ENCODE data around the gene S100P.

DNA sequence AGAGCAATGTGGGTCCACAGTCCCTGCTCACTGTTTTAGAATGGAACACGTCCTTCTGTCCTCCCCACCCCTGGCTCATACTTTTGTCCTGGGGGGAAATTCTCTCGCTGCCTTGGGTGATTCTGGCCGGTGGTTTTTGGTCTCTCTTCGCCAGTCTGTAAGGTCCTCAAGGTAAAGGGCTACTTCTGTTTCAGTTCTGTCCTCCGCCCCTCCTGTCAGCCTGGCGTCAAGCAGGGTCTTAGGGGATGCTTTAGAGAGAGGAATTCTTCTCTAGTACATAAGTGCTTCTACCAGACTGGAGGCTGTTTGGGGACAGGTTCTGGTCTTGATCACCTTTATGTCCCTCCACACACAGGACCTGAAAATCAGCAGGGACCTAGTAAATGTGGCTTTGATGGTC lies 16.6 kb downstream of the S100P start:
- TF ChIP-seq, protein P1, sequence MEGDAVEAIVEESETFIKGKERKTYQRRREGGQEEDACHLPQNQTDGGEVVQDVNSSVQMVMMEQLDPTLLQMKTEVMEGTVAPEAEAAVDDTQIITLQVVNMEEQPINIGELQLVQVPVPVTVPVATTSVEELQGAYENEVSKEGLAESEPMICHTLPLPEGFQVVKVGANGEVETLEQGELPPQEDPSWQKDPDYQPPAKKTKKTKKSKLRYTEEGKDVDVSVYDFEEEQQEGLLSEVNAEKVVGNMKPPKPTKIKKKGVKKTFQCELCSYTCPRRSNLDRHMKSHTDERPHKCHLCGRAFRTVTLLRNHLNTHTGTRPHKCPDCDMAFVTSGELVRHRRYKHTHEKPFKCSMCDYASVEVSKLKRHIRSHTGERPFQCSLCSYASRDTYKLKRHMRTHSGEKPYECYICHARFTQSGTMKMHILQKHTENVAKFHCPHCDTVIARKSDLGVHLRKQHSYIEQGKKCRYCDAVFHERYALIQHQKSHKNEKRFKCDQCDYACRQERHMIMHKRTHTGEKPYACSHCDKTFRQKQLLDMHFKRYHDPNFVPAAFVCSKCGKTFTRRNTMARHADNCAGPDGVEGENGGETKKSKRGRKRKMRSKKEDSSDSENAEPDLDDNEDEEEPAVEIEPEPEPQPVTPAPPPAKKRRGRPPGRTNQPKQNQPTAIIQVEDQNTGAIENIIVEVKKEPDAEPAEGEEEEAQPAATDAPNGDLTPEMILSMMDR (IDR thresholded peaks at IDR 0.05 in 4 of 5, conservative IDR thresholded peaks at IDR 0.05 in 1 of 5): no peak
- no peak for TF ChIP-seq POLR2A (IDR thresholded peaks at IDR 0.05)

All from gastrocnemius medialis (tissue), 4 donors.